NCI-H510A (cell line): Measurements from ENCODE around the gene KRT4.

ENCODE experiments used
- DNase-seq: peaks from one replicate; lab custom pipeline; 2025; lab: John Stamatoyannopoulos, UW

KRT4 gene

DNA sequence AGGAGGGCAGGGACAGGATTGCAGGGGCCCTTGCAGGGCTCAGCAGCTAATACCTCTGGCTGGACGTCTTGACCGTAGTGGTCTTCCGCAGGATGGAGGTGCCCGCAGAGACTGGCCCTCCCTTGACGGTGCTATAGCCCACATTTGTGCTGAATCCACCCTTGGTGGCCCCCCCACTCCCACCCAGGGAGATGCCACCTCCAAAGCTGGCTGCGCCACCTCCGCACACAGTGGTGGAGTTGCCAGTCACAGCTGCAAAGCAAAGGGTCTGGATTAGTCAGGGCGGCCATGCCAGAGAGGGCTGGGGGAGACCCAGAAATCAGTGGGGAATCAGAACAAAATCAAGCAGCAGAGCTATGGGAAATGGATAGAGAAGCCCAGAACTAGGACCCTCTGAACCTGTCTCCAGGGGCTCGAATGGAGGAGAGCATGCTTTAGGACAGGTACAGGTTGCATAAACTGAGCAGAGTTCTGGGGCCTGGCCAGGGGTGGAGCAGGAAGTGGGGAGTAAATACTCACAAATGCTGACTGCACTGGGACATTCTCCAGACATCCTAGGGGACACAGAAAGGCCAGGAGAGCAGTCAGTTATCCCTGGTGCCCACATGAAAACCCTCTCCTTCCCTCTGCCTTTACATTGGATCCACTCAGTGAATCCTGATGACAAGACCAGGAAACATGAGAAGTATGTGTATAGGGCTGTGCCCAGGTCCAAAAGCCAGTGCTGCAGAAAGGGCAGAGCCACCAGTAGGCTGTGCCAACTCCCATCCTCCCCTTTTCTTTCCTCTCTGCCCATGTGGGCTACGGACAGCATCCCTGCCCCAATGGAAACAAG, 8.1 kb upstream of the KRT4 start:
- no peak for DNase-seq

GRCh38 chr12:52821071-52821730, 7.3 kb upstream of the KRT4 start:
- DNase-seq: no peak

DNA sequence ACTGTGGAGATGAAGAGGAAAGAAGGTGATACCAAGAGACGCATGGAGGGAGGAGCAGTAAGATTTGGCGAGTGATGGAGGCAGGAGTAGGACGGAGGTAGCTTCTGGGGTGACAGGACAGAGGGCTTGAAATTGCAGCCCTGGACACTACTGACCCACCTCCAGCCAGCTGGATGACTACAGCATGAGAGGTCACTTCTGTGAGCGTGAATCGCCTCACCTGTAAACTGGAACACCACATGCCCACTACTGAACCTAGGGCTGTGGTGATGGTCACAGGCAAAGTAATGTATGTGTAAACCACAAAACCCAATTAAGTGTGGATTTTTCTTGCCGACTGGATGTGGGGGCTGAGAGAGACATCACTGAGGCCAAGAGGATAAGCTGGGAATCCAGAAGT, 6.6 kb upstream of the KRT4 start:
- DNase-seq: no peak

GRCh38 chr12:52819731-52820510, 6.0 kb upstream of the KRT4 start:
- no peak for DNase-seq

- DNase-seq: no peak
These were observed 5.0 kb upstream of the KRT4 start for GRCh38 chr12:52818887-52819420.

DNA sequence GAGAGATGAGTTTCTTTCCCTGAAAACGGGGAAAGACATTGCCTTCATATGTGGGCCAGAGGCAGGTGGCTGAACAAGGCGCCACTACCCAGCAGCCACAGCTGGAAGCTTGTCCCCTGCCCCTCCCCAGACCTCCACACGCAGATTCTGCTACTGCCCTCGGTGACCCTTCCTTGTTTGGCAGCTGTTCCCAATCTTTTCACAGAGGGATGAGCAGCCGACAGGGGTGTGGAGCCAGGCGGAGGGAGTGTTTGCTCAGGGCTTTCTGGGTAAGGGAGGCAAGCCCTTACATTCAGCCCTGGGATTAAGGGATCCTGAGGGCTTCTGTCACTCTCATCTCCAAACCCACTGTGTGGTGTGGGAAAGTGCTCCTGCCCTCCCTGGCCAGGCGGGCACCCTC, 4.5 kb upstream of the KRT4 start:
- no peak for DNase-seq

DNA sequence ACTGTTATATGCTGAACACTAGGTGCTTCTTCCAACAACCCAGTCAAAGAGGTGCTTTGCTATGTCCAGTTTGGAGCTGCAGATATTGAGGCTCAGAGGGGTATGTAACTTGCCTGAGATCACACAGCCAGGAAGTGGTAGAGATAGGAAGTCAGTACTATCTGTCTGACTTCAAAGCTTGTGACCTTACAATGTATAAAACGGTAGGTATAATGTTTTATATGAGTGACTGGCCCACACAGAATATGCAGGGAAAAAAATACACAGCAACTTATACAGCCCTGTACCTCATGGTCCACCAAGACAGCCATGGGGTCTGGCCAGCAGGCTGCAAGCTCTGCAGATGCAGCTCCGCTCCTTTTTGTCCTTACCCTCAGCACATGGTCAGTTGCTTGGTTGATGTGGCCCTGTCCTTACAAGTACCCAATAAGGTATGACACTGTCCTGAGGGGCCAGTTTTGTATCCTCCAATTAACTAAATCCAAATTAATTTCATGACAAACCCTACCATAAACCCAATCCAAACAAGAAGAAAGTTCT, 3.9 kb upstream of the KRT4 start:
- no peak for DNase-seq

- no peak for DNase-seq
These were observed 3.2 kb upstream of the KRT4 start for GRCh38 chr12:52817003-52817698.

DNA sequence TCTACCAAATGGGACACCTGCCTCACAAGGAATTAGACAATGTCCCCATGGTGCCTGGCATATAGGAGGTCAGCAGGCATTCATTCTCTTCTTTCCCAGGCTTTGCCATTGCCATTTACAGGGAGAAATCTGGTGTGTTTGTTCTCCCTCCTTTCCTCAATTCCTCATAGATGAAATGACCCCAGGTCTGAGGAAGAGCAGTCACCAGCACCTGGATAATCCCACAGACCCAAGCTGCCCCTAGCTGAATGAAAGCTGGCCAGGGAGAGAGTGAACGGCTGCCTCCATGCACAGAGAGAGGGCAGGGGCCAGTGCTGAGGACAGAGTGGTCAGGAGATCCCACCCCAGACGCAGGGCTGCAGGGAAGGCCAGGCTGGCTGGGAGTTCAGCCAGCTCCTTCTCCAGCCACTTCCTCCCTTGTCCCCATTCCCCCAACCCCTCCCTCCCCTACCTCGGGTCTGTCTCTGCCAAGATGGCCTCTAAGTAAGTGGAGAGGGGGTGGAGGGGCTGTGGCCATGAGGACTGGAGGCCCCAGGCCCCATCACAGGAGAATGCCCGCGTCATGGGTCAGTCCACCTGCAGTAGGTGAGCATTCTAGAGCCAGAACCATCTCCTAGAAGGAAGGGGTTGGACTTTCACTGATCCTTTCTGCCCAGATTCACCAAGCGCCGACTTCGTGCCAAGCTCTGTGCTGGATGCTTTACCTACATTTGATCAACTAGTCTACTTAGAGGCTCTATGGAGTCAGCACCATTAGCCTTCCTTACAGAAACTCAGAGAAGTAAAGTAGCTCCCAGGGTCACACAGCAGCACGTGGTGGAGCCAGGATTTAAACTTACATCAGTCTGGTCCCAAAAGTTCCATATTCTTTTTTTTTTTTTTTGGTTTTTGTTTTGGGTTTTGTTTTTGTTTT, 2.0 kb upstream of the KRT4 start:
- DNase-seq: no peak

DNA sequence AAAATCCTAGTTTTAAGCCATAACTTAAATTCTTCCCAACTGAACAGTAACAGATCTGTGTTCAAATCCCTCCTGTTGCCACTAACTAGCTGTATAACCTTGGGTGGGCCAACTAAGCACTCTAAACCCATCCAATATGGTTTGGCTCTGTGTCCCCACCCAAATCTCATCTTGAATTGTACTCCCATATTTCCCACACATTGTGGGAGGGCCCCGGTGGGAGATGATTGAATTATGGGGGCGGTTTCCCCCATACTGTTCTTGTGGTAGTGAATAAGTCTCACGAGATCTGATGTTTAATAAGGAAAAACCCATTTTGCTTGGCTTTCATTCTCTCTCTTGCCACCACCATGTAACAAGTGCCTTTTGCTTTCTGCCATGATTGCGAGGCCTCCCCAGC, 1.2 kb upstream of the KRT4 start:
- no peak for DNase-seq

DNA sequence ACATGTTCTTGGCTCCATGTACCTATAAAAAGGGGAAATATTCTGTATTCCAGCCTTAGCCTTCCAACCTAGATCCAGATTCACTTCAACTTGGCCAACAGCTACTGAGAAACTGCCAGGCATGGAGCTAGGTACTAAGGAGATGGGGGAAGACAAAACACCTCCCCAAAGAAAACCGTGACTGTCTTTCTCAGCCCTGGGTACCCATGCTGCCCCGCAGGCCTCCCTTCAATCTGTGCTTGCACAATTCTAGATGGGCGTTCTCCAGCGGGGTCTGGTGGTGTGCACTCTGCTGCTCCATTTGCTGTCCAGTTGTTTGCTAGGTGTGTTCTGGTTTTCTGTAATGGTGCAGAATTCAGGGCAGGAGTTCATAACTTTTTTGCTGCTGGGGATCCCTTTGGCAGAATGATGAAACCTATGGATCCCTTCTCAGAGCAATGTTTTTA, 817 bp upstream of the KRT4 start:
- DNase-seq: no peak

DNA sequence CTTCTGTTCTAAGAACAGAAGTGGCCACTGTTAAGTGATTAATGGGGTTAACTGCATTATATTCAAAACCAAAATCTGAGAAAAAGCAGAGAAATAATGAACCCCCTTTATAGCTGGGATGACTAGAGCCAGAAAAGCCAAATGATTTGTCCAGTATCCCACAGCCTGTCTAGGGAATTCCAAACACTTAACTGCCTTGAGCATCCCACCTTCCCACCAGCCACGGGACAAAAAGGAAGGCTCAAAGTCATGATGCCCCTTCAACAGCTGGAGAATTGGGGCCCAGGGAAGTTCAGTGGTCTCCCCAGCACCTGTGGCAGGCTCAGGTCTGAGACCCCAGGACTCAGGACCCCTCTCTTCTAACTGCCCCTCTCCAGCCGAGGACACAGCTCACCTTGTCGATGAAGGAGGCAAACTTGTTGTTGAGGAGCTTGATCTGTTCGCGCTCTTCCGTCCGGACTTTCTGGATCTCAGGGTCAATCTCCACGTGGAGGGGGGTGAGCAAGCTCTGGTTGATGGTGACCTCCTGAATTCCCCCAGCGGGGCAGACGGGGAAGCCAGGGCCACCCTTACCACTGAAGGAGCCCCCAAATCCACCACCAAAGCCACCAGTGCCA, 605 bp downstream of the KRT4 start:
- no peak for DNase-seq

DNA sequence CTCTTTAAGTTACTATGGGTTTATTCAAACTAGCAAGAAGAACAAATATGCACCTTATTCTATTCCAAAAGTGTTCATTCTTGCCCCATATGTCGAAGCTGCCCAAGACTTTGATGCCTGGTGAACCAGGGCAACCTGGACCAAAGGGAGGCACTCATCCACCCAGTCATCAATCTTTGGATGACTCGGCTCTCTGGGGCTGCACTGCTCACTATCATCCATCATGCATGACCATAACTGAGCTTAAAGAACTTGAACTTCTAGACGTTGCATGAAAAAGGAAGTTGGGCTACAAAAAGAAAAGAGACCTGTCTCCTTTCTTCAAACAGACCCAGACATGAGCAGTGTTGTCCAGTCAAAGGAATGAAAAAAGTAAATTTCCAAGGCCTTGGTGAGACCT, 1.2 kb downstream of the KRT4 start:
- no peak for DNase-seq

- DNase-seq: no peak
These were observed 1.9 kb downstream of the KRT4 start for GRCh38 chr12:52812073-52812400.

- DNase-seq: no peak
These were observed 2.5 kb downstream of the KRT4 start for GRCh38 chr12:52811191-52812072.

- no peak for DNase-seq
These were observed 3.4 kb downstream of the KRT4 start for GRCh38 chr12:52810554-52810953.

DNA sequence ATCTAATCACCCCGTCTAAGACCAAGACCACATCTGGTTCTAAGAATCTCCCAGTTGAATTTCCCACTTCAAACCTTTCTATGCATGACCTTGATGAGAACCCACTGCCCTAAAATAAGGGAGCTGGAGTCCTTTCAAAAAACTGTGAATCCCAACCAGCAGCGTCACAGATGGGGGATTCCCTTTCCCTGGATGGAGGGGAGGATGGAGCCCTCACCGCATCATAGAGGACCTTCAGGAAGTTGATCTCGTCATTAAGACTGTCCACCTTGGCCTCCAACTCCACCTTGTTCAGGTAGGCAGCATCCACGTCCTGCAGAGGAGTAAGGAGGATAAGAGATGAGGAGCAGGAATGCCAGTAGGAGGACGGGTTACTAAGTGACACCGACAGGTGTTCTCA, 4.8 kb downstream of the KRT4 start:
- no peak for DNase-seq

DNA sequence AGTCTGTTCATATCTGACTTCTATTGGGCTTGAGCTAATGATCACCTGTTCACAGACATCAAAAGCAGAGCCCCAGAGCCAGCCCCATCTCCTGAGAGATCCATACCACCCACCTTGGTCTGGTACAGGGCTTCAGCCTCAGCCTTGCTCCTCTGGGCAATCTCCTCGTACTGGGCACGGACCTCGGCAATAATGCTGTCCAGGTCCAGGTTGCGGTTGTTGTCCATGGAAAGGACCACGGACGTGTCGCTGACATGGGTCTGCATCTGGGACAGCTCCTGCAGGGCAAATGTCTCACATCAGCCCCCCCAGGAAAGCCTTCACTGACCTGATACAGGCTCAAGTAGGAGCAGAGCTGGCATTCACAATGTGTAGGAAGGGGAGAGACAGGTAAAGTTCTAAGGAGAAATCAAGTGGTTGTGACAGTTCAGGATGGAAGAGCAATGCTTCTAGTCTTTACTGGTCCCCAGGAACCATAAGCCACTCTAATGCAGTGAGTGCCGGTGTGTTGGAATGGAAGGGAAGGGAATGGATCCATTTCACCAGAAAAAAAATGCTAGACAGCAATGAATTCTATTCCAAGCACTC, 5.2 kb downstream of the KRT4 start:
- DNase-seq: no peak
